ENCODE data around the gene DNAI1.

DNA sequence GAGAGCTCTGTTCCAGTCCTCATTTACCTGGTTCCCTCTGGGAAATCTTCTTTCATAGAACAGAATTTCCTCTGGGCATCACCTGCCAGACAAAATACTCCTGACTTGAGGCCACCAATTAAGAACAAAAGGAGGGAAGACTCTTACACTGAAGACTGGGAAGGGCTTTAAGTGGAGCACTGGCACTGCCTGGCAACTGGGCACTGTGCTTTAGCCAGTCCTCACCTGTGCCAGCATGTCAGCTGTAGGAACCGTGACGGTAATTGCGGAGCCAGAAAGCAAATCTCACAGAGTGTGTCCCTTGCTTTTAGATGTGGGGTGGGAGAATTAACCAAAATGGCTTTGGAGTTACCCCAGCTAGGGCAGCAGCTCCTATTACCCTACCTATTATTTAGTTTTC lies 40.9 kb upstream of the DNAI1 start:
- TF ChIP-seq, protein P1, sequence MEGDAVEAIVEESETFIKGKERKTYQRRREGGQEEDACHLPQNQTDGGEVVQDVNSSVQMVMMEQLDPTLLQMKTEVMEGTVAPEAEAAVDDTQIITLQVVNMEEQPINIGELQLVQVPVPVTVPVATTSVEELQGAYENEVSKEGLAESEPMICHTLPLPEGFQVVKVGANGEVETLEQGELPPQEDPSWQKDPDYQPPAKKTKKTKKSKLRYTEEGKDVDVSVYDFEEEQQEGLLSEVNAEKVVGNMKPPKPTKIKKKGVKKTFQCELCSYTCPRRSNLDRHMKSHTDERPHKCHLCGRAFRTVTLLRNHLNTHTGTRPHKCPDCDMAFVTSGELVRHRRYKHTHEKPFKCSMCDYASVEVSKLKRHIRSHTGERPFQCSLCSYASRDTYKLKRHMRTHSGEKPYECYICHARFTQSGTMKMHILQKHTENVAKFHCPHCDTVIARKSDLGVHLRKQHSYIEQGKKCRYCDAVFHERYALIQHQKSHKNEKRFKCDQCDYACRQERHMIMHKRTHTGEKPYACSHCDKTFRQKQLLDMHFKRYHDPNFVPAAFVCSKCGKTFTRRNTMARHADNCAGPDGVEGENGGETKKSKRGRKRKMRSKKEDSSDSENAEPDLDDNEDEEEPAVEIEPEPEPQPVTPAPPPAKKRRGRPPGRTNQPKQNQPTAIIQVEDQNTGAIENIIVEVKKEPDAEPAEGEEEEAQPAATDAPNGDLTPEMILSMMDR (IDR thresholded peaks at IDR 0.05; ENCODE audit: poor library complexity): no peak
- no peak for TF ChIP-seq EZH2 (IDR thresholded peaks at IDR 0.05; ENCODE audit: borderline replicate concordance)

All from hepatocyte (in vitro differentiated cells).